ENCODE results near the gene PRMT7. TPM values are rescaled to one million over a fixed set of nuclear protein-coding genes. Genes with fewer than 3 reads are reported as not detected.
A peak's percentile ranks its signal among the peaks of the same experiment; 100 is the strongest.

PRMT7 gene
- total RNA-seq, 1 donor from 2014 or later = 30.9 TPM

GRCh38 chr16:68357521-68357922, 46.7 kb downstream of the PRMT7 start:
- DNase-seq (no peak), ATAC-seq (no peak)
- intact Hi-C loops (cut with micrococcal nuclease) = no loop called here

GRCh38 chr16:68357923-68358322, 47.1 kb downstream of the PRMT7 start:
- ATAC-seq = no peak
- no peak for DNase-seq
- intact Hi-C loops (cut with micrococcal nuclease) = no loop called here

- ATAC-seq (no peak), DNase-seq (no peak)
- intact Hi-C loops (cut with micrococcal nuclease) = no loop called here
Observed at GRCh38 chr16:68358951-68359350, 48.1 kb downstream of the PRMT7 start.

GRCh38 chr16:68359398-68360191, 48.8 kb downstream of the PRMT7 start:
- intact Hi-C loops (cut with micrococcal nuclease) = no loop called here
- ATAC-seq (no peak), DNase-seq (no peak)

- ATAC-seq (no peak), DNase-seq (no peak)
- intact Hi-C loops (cut with micrococcal nuclease) = no loop called here
Observed at GRCh38 chr16:68360547-68360946, 49.7 kb downstream of the PRMT7 start.

- ATAC-seq (no peak), DNase-seq (peak; percentile 23)
- intact Hi-C loops (cut with micrococcal nuclease) = no loop called here
Observed at GRCh38 chr16:68360956-68361355, 50.1 kb downstream of the PRMT7 start.

- DNase-seq = peak; percentile 19
- no peak for ATAC-seq
- intact Hi-C loops (cut with micrococcal nuclease) = no loop called here
Observed at GRCh38 chr16:68361485-68361884, 50.7 kb downstream of the PRMT7 start.

- intact Hi-C loops (cut with micrococcal nuclease) = no loop called here
- peak; percentile 25 for DNase-seq
- no peak for ATAC-seq
Observed at GRCh38 chr16:68362262-68362913, 51.6 kb downstream of the PRMT7 start.

- intact Hi-C loops (cut with micrococcal nuclease) = no loop called here
- ATAC-seq = no peak
- peak; percentile 21 for DNase-seq
Observed at GRCh38 chr16:68362947-68363657, 52.3 kb downstream of the PRMT7 start.

GRCh38 chr16:68363658-68364521, 53.1 kb downstream of the PRMT7 start:
- DNase-seq (no peak), ATAC-seq (no peak)
- intact Hi-C loops (cut with micrococcal nuclease) = no loop called here

- intact Hi-C loops (cut with micrococcal nuclease) = no loop called here
- ATAC-seq (no peak), DNase-seq (no peak)
Observed at GRCh38 chr16:68364561-68364998, 53.8 kb downstream of the PRMT7 start.

GRCh38 chr16:68365167-68365817, 54.5 kb downstream of the PRMT7 start:
- intact Hi-C loops (cut with micrococcal nuclease) = no loop called here

GRCh38 chr16:68366062-68366461, 55.2 kb downstream of the PRMT7 start:
- DNase-seq = no peak
- ATAC-seq = no peak
- intact Hi-C loops (cut with micrococcal nuclease) = no loop called here

More at GRCh38 chr16:68365167-68365817, 54.5 kb downstream of the PRMT7 start:
- ATAC-seq (peak; percentile 18), DNase-seq (peak; percentile 52)

GRCh38 chr16:68367030-68367429, 56.2 kb downstream of the PRMT7 start:
- intact Hi-C loops (cut with micrococcal nuclease) = no loop called here
- no peak for DNase-seq
- peak; percentile 27 for ATAC-seq

- intact Hi-C loops (cut with micrococcal nuclease) = no loop called here
- ATAC-seq (no peak), DNase-seq (no peak)
Observed at GRCh38 chr16:68367440-68367839, 56.6 kb downstream of the PRMT7 start.

- DNase-seq = no peak
- no peak for ATAC-seq
- intact Hi-C loops (cut with micrococcal nuclease) = no loop called here
Observed at GRCh38 chr16:68367891-68368290, 57.1 kb downstream of the PRMT7 start.

GRCh38 chr16:68368301-68368888, 57.6 kb downstream of the PRMT7 start:
- ATAC-seq = no peak
- intact Hi-C loops (cut with micrococcal nuclease) = no loop called here
- no peak for DNase-seq

GRCh38 chr16:68369168-68369567, 58.3 kb downstream of the PRMT7 start:
- no peak for DNase-seq
- intact Hi-C loops (cut with micrococcal nuclease) = no loop called here
- ATAC-seq = no peak

Data from left ventricle myocardium superior (tissue), 1 donor.